Bronchial epithelial cell (primary cell): ENCODE measurements around the gene AFF3. TPM values are rescaled to one million over a fixed set of nuclear protein-coding genes. Genes with fewer than 3 reads are reported as not detected.

Experiments
- DNase-seq: peaks from one replicate; pipeline ENCODE4 v3.0.0-alpha.2; 2010; ENCODE audit warnings: low read depth
- FAIRE-seq: peaks from 2 replicates; lab custom pipeline; 2011; peaks lifted over from hg19 to GRCh38; lab: Jason Lieb, UNC
- H3K27me3 ChIP-seq: 2 replicates; pipeline ENCODE4 v1.5.1; 2011; ENCODE audit warnings: low read length; ENCODE audit not compliant: control insufficient read depth, insufficient read depth
- H3K36me3 ChIP-seq: 2 replicates; pipeline ENCODE4 v1.5.1; 2011; ENCODE audit warnings: low read length; ENCODE audit not compliant: control insufficient read depth, insufficient read depth
- H3K4me3 ChIP-seq: 2 replicates; pipeline ENCODE4 v1.5.1; 2011; ENCODE audit warnings: mild to moderate bottlenecking, low read depth, low read length, control low read depth
- CTCF ChIP-seq: IDR thresholded peaks from 2 replicates; pipeline ENCODE4 v1.5.1; 2011; ENCODE audit warnings: mild to moderate bottlenecking, moderate library complexity, low read length, control low read depth, inconsistent platforms; ENCODE audit not compliant: insufficient read depth, severe bottlenecking
- total RNA-seq: library from RNA; depleted of rRNA; stranded (reverse); fragments of >200 nt; gene quantifications from 2 replicates; pipeline ENCODE4 v1.2.1, GENCODE V29; 2014

AFF3 gene
- total RNA-seq, 1 donor from 2014 or later, result not detected

DNA sequence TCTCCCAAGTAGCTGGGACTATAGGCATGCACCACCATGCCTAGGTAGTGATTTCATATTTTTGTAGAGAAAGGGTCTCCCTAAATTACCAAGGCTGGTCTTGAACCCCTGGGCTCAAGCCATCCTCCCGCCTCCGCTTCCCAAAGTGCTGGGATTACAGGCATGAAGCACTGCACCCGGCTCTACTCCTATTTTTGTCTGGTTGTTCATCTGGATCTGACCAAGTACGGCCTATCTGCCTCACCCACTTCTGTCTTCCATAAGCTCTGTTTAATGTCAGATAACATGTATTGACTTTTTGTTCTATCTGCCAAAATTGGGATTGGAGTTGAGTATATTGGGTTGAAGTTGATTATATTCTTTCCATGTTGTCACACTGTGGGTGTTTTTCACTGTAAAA lies 198.4 kb downstream of the AFF3 start:
- H3K4me3 ChIP-seq, result no peak overlapping the region
- no peak for DNase-seq
- TF ChIP-seq CTCF, result no peak
- H3K27me3 ChIP-seq, result no peaks in the 10 kb centered on the region
- FAIRE-seq, result no peak
- no peaks in the 10 kb centered on the region for H3K36me3 ChIP-seq

DNA sequence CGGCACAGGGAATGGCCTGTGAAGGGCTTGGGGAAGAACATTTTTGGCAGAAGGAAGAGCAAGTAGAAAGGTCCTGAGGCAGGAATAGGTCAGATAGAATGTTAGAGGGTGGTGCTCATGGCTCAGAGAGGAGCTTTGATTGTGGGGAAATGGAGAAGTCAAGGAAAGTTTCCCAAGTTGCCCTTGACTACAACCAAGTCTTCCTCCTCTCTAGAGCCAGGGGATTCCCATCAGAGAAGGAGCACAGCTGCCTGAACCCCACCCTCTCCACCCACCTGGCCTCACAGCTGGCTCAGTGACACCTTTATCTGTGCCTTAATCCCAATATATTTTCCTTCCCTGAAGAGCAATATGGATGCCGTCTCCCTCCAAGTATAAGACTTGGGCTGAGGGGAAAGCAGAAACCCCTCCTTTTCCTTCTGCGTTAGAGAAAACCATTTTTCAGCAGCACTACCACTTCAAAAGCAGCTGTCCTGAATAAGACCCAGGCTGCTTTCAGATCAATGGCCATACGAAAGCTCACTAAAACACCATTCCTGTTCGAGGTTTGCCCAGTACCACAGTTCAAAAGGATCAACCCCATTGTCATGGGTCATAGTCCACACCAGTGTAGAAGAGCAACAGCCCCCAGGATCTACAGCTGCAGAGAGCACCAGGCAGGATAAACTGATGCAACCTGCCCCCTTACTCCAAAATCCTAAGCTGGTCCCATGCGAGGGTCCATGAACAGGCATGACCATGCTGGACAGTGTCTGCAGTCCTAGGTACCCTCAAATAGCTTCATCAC lies 199.6 kb downstream of the AFF3 start:
- no peak for TF ChIP-seq CTCF
- no peak for DNase-seq
- FAIRE-seq, result no peak
- H3K4me3 ChIP-seq, result no peak overlapping the region
- H3K36me3 ChIP-seq, result no peaks in the 10 kb centered on the region
- H3K27me3 ChIP-seq, result no peaks in the 10 kb centered on the region

GRCh38 chr2:99940963-99941362 lies 201.4 kb downstream of the AFF3 start:
- Histone ChIP-seq H3K36me3 (no peaks in the 10 kb centered on the region), H3K27me3 (peaks cover 2% of the 10 kb centered on the region), H3K4me3 (no peak overlapping the region)
- DNase-seq (no peak), FAIRE-seq (no peak)
- TF ChIP-seq CTCF, result no peak

DNA sequence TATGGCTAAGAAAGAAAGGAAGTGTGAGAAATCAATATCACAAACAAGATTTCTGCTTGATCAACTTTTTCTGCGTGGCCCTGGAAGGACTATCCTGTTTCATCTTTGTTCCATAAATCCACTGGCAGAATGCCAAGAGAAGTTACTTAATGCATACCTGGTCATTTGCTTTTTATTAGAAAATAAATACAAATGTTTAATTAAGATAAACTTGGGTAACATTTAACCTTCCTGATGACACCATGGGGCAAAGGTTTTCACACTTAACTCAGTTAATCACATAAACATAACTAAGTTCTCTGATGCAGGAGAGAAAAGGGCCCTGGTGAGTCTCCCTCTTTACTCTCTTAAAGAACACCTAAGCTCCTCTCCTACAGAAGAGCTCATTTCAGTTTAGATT lies 203.3 kb downstream of the AFF3 start:
- TF ChIP-seq CTCF, result no peak
- no peaks in the 10 kb centered on the region for H3K36me3 ChIP-seq
- H3K4me3 ChIP-seq, result no peak overlapping the region
- DNase-seq, result no peak
- H3K27me3 ChIP-seq, result peaks cover 2% of the 10 kb centered on the region
- no peak for FAIRE-seq

- H3K36me3 ChIP-seq, result no peaks in the 10 kb centered on the region
- no peak for FAIRE-seq
- H3K27me3 ChIP-seq, result peaks cover 2% of the 10 kb centered on the region
- DNase-seq, result no peak
- no peak for TF ChIP-seq CTCF
- H3K4me3 ChIP-seq, result no peak overlapping the region
Observed at GRCh38 chr2:99938250-99938649, 204.1 kb downstream of the AFF3 start.

DNA sequence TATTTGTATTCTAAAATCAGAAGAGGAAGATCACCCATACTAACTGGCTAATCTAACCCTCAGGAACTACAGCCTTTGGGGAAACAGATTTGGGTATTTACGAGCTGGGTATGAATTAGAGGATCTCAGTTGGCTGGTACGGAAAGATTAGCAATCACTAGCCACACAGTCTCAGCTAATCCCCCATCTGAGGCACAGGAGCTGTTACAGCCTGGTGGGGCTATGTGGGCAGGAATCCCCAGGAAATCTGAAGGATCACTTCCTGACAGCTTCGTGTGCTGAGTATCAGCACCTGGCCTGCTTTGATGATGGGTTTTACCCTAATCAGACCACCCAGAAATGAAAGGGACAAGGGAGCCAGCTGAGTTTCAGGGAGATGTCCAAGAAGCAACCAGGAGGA lies 206.3 kb downstream of the AFF3 start:
- Histone ChIP-seq H3K36me3 (no peaks in the 10 kb centered on the region), H3K27me3 (peaks cover 2% of the 10 kb centered on the region), H3K4me3 (no peak overlapping the region)
- FAIRE-seq (no peak), DNase-seq (no peak)
- TF ChIP-seq CTCF, result no peak
